Sigmoid colon (tissue), 4 donors: Measurements from ENCODE around the gene CDK11B.

Experiments
- EP300 ChIP-seq, 4 donors: sonication (generic); formaldehyde crosslinking; IDR thresholded peaks; one replicate each; pipeline ENCODE4 v1.6.1; 2017; ENCODE audit warnings: antibody characterized with exemption in 4 of 4
- TF ChIP-seq, protein P1 (sequence below), 4 experiments: fragments of 450-650 bp in 3 of 4; fragments of 200-600 bp in 1 of 4; IDR thresholded peaks; one replicate each; pipeline ENCODE4 v1.5.1; 2016 to 2019; ENCODE audit warnings: antibody characterized with exemption in 4 of 4, mild to moderate bottlenecking in 3 of 4, moderate library complexity in 2 of 4

- TF ChIP-seq, protein P1, sequence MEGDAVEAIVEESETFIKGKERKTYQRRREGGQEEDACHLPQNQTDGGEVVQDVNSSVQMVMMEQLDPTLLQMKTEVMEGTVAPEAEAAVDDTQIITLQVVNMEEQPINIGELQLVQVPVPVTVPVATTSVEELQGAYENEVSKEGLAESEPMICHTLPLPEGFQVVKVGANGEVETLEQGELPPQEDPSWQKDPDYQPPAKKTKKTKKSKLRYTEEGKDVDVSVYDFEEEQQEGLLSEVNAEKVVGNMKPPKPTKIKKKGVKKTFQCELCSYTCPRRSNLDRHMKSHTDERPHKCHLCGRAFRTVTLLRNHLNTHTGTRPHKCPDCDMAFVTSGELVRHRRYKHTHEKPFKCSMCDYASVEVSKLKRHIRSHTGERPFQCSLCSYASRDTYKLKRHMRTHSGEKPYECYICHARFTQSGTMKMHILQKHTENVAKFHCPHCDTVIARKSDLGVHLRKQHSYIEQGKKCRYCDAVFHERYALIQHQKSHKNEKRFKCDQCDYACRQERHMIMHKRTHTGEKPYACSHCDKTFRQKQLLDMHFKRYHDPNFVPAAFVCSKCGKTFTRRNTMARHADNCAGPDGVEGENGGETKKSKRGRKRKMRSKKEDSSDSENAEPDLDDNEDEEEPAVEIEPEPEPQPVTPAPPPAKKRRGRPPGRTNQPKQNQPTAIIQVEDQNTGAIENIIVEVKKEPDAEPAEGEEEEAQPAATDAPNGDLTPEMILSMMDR (IDR thresholded peaks at IDR 0.05) = no peak
- no peak for TF ChIP-seq EP300 (IDR thresholded peaks at IDR 0.05)
These were observed 30.7 kb downstream of the CDK11B start for GRCh38 chr1:1627829-1628753.
